Smooth muscle cell of the brain vasculature (primary cell): Measurements from ENCODE around the gene LARGE1.
"Not testable (repeated sequence)": the region's sequence is repeated elsewhere in the genome, so short reads cannot be mapped to it uniquely, and the experiment has no call there.

Experiments
- DNase-seq: peaks from one replicate; pipeline ENCODE4 v3.0.0-alpha.2; 2012; ENCODE audit warnings: low read depth, low spot score

LARGE1 gene

GRCh38 chr22:33884829-33885228 lies 35.4 kb downstream of the LARGE1 start:
- no peak for DNase-seq

- no peak for DNase-seq
These were observed 36.1 kb downstream of the LARGE1 start for GRCh38 chr22:33883961-33884808.

GRCh38 chr22:33883561-33883960 lies 36.7 kb downstream of the LARGE1 start:
- DNase-seq: no peak

- DNase-seq: no peak
These were observed 37.3 kb downstream of the LARGE1 start for GRCh38 chr22:33882991-33883390.

GRCh38 chr22:33880986-33881385 lies 39.3 kb downstream of the LARGE1 start:
- DNase-seq: no peak

GRCh38 chr22:33879796-33880195 lies 40.5 kb downstream of the LARGE1 start:
- DNase-seq: no peak

GRCh38 chr22:33875316-33875715 lies 45.0 kb downstream of the LARGE1 start:
- DNase-seq: no peak

GRCh38 chr22:33874206-33874605 lies 46.1 kb downstream of the LARGE1 start:
- DNase-seq: no peak

- DNase-seq: no peak
These were observed 46.6 kb downstream of the LARGE1 start for GRCh38 chr22:33873666-33874065.

GRCh38 chr22:33873186-33873585 lies 47.1 kb downstream of the LARGE1 start:
- no peak for DNase-seq

GRCh38 chr22:33871935-33872334 lies 48.3 kb downstream of the LARGE1 start:
- DNase-seq: no peak

GRCh38 chr22:33869946-33870345 lies 50.3 kb downstream of the LARGE1 start:
- DNase-seq: no peak

- DNase-seq: no peak
These were observed 52.3 kb downstream of the LARGE1 start for GRCh38 chr22:33867971-33868370.

GRCh38 chr22:33867118-33867866 lies 53.0 kb downstream of the LARGE1 start:
- no peak for DNase-seq

GRCh38 chr22:33866511-33866910 lies 53.8 kb downstream of the LARGE1 start:
- DNase-seq: no peak

- DNase-seq: no peak
These were observed 54.3 kb downstream of the LARGE1 start for GRCh38 chr22:33865996-33866395.

GRCh38 chr22:33865248-33865647 lies 55.0 kb downstream of the LARGE1 start:
- no peak for DNase-seq

GRCh38 chr22:33864723-33865130 lies 55.5 kb downstream of the LARGE1 start:
- no peak for DNase-seq

- no peak for DNase-seq
These were observed 58.9 kb downstream of the LARGE1 start for GRCh38 chr22:33861216-33861875.

GRCh38 chr22:33860386-33860785 lies 59.9 kb downstream of the LARGE1 start:
- no peak for DNase-seq

GRCh38 chr22:33859311-33859710 lies 61.0 kb downstream of the LARGE1 start:
- no peak for DNase-seq

- DNase-seq: not testable (repeated sequence)
These were observed 61.6 kb downstream of the LARGE1 start for GRCh38 chr22:33858653-33859052.
